ENCODE data around the gene TIMP3.

- no peak for TF ChIP-seq JUN (CRISPR knock-in tag; IDR thresholded peaks at IDR 0.05)
- no peak for TF ChIP-seq CTCF (IDR thresholded peaks at IDR 0.05)
Measured at GRCh38 chr22:32810555-32811133, 9.1 kb downstream of the TIMP3 start.
